GM12878 (cell line): ENCODE results near the gene CFAP74. TPM values are rescaled to one million over a fixed set of nuclear protein-coding genes. Genes with fewer than 3 reads are reported as not detected.

Experiments
- BHLHE40 ChIP-seq, 2 experiments: fragments of 450-650 bp in 1 of 2; IDR thresholded peaks; 2 replicates each; pipeline ENCODE4 v1.6.1; 2011 to 2017; ENCODE audit warnings: low read depth in 2 of 2, borderline replicate concordance in 1 of 2, improper control_type of control experiment in 1 of 2, low read length in 1 of 2, mild to moderate bottlenecking in 1 of 2
- DPF2 ChIP-seq: fragments of 450-650 bp; IDR thresholded peaks from 2 replicates; pipeline ENCODE4 v1.6.1; 2017; ENCODE audit warnings: mild to moderate bottlenecking
- IKZF2 ChIP-seq, 2 experiments: fragments of 450-650 bp; IDR thresholded peaks; 2 replicates each; pipeline ENCODE4 v1.6.1; 2017; ENCODE audit warnings: mild to moderate bottlenecking in 2 of 2, moderate library complexity in 2 of 2
- IRF5 ChIP-seq: fragments of 450-650 bp; IDR thresholded peaks from 2 replicates; pipeline ENCODE4 v1.6.1; 2017; ENCODE audit warnings: borderline replicate concordance
- MEF2B ChIP-seq: fragments of 450-650 bp; IDR thresholded peaks from 2 replicates; pipeline ENCODE4 v1.6.1; 2018; ENCODE audit warnings: mild to moderate bottlenecking, moderate library complexity; ENCODE audit not compliant: partially characterized antibody, poor library complexity, severe bottlenecking
- PML ChIP-seq: IDR thresholded peaks from 2 replicates; pipeline ENCODE4 v1.6.1; 2012; ENCODE audit warnings: low read length, inconsistent platforms
- POLR2A ChIP-seq: IDR thresholded peaks from 2 replicates; pipeline ENCODE4 v1.6.1; 2011; ENCODE audit warnings: low read depth, mild to moderate bottlenecking, low read length
- RB1 ChIP-seq: fragments of 450-650 bp; formaldehyde crosslinking; IDR thresholded peaks from 2 replicates; pipeline ENCODE4 v1.6.1; 2017; ENCODE audit warnings: mild to moderate bottlenecking, borderline replicate concordance
- RFX5 ChIP-seq: IDR thresholded peaks from 2 replicates; pipeline ENCODE4 v1.6.1; 2011; ENCODE audit warnings: low read depth, low read length, improper control_type of control experiment
- SKIL ChIP-seq: fragments of 450-650 bp; IDR thresholded peaks from 2 replicates; pipeline ENCODE4 v1.6.1; 2017; ENCODE audit warnings: mild to moderate bottlenecking, low read depth, inconsistent platforms; ENCODE audit not compliant: poor library complexity, severe bottlenecking
- SMARCA5 ChIP-seq: fragments of 450-650 bp; IDR thresholded peaks from 2 replicates; pipeline ENCODE4 v1.6.1; 2017; ENCODE audit warnings: mild to moderate bottlenecking
- SPI1 ChIP-seq: IDR thresholded peaks from 2 replicates; pipeline ENCODE4 v1.6.1; 2011; ENCODE audit warnings: low read depth, mild to moderate bottlenecking, low read length, moderate library complexity, borderline replicate concordance; ENCODE audit not compliant: insufficient read depth
- TAF1 ChIP-seq: IDR thresholded peaks from 2 replicates; pipeline ENCODE4 v1.6.1; 2011; ENCODE audit warnings: mild to moderate bottlenecking, low read depth, low read length, borderline replicate concordance
- USF1 ChIP-seq: IDR thresholded peaks from 2 replicates; pipeline ENCODE4 v1.6.1; 2011; ENCODE audit warnings: borderline replicate concordance, low read depth, mild to moderate bottlenecking, moderate library complexity, mixed read lengths, low read length; ENCODE audit not compliant: insufficient read depth; ENCODE audit errors: extremely low read length
- ZBTB11 ChIP-seq: fragments of 450-650 bp; formaldehyde crosslinking; IDR thresholded peaks from 2 replicates; pipeline ENCODE4 v1.5.0; 2022; ENCODE audit warnings: mild to moderate bottlenecking, missing genetic modification characterization
- ZNF207 ChIP-seq: fragments of 450-650 bp; IDR thresholded peaks from 2 replicates; pipeline ENCODE4 v1.6.1; 2014; ENCODE audit warnings: antibody characterized with exemption, mild to moderate bottlenecking, borderline replicate concordance
- polyA plus RNA-seq, 11 experiments: library from polyadenylated mRNA; depleted of rRNA in 4 of 11; unstranded in 6 of 11; stranded (reverse) in 5 of 11; fragments of >200 nt; fragmentation: Nextera tagmentation in 4 of 11; fragmentation: Illumina TruSeq in 1 of 11; extraction: Ambion mirVana in 4 of 11; extraction: Trizol in 1 of 11; gene quantifications; 1 replicate in 1 of 11; 2 replicates in 10 of 11; pipeline versions ENCODE4 v1.2.1 to v1.2.3, GENCODE V29; 2011 to 2016; ENCODE audit warnings: inconsistent platforms in 2 of 11, missing spikeins in 2 of 11, low read depth in 1 of 11
- total RNA-seq, 4 experiments: library from RNA; depleted of rRNA in 3 of 4; stranded (reverse); fragments of >200 nt in 3 of 4; fragmentation: Illumina TruSeq in 1 of 4; extraction: Trizol in 1 of 4; gene quantifications; 2 replicates each; pipeline versions ENCODE4 v1.2.1 to v1.2.3, GENCODE V29; 2013 to 2021

CFAP74 gene
- total and polyA plus RNA-seq, 10 of the 15 experiments (the other 5 are each of a cell fraction or from before 2014, with no cell fraction given) = 0.01 TPM; not detected in 9

- TF ChIP-seq ZBTB11 (CRISPR knock-in tag) = no peak
- no peak for TF ChIP-seq RFX5
- TF ChIP-seq USF1 = no peak
- peak; percentile 53; the same call in 1 of the 2 replicates for TF ChIP-seq ZNF207
- TF ChIP-seq IKZF2 (IDR thresholded peaks at IDR 0.05) = 0 out of 4 replicates have a peak, but pooled peaks of 1 of the 2 experiments have one; percentile 19
- no peak for TF ChIP-seq SKIL
- peak; percentile 66; the same call in 1 of the 2 replicates for TF ChIP-seq TAF1
- TF ChIP-seq BHLHE40 (IDR thresholded peaks at IDR 0.05; ENCODE audit: borderline replicate concordance in 1 of 2, low read depth in 2 of 2, low read length in 1 of 2) = 0 out of 4 replicates have a peak, but pooled peaks of 1 of the 2 experiments have one; percentile 20
- TF ChIP-seq POLR2A = peak; percentile 77
- no peak for TF ChIP-seq IRF5
- peak; percentile 59; the same call in 1 of the 2 replicates for TF ChIP-seq RB1
- TF ChIP-seq SMARCA5 = peak; percentile 56; the same call in 1 of the 2 replicates
- no peak for TF ChIP-seq MEF2B
- TF ChIP-seq SPI1 = peak; percentile 42; the same call in 1 of the 2 replicates
- peak; percentile 71; the same call in 1 of the 2 replicates for TF ChIP-seq DPF2
- TF ChIP-seq PML = no peak
These were observed 113.6 kb downstream of the CFAP74 start (continued) for GRCh38 chr1:1889847-1890505.
